Psoas muscle (tissue), 8 donors: ENCODE measurements around the gene WNK4. TPM values are rescaled to one million over a fixed set of nuclear protein-coding genes. Genes with fewer than 3 reads are reported as not detected.
"Not testable (repeated sequence)": the region's sequence is repeated elsewhere in the genome, so short reads cannot be mapped to it uniquely, and the experiment has no call there.

Experiments used
- ATAC-seq, 4 donors: fragments of 200-7000 bp; cut with Tn5 transposase; one replicate each; pipeline ENCODE4 v1.9.1; 2020; ENCODE audit warnings: moderate library complexity in 3 of 4, mild to moderate bottlenecking in 2 of 4
- DNase-seq, 2 donors: peaks; one replicate each; pipeline ENCODE4 v3.0.0-alpha.2; 2020
- H3K27ac ChIP-seq: fragments of 200-600 bp; one replicate; pipeline ENCODE4 v1.8.0; 2022
- H3K27me3 ChIP-seq, 3 donors: fragments of 200-600 bp in 1 of 3; one replicate each; pipeline versions ENCODE4 v1.6.1 to v1.8.0; 2013 to 2022; ENCODE audit warnings: low read length in 2 of 3, mild to moderate bottlenecking in 2 of 3, moderate library complexity in 1 of 3; ENCODE audit not compliant: insufficient read depth in 3 of 3
- H3K36me3 ChIP-seq, 2 donors: fragments of 200-600 bp in 1 of 2; one replicate each; pipeline versions ENCODE4 v1.6.1 to v1.8.0; 2013 to 2022; ENCODE audit warnings: low read depth in 1 of 2, mild to moderate bottlenecking in 1 of 2, moderate library complexity in 1 of 2; ENCODE audit not compliant: insufficient read depth in 1 of 2
- H3K4me1 ChIP-seq: fragments of 200-600 bp; one replicate; pipeline ENCODE4 v1.8.0; 2022
- H3K4me3 ChIP-seq: fragments of 200-600 bp; one replicate; pipeline ENCODE4 v1.8.0; 2022; ENCODE audit warnings: mild to moderate bottlenecking
- H3K9me3 ChIP-seq: fragments of 200-600 bp; one replicate; pipeline ENCODE4 v1.8.0; 2022
- CTCF ChIP-seq: fragments of 200-600 bp; IDR thresholded peaks from one replicate; pipeline ENCODE4 v1.8.0; 2022; ENCODE audit warnings: antibody characterized with exemption
- WGBS, 3 donors: extraction: QIAGEN DNeasy Blood & Tissue Kit; methylation state at CpG; one replicate each; pipeline versions ENCODE4 v1.1.6 to v1.1.7; 2013; 5-methylcytosine and 5-hydroxymethylcytosine counted together
- intact Hi-C, 2 donors: fragments of 100-400 bp; cut with DNase I; formaldehyde crosslinking; loops; one replicate each; pipeline versions ENCODE4 v1.11.0 to v1.14.2; 2022
- long read RNA-seq, 2 donors: library from polyadenylated mRNA; unstranded; transcript quantifications; one replicate each; pipeline ENCODE4 v2.0.0, GENCODE V29; 2021
- polyA plus RNA-seq, 3 donors: library from polyadenylated mRNA; stranded (reverse); fragments of 200-250 nt; gene quantifications; one replicate each; pipeline ENCODE4 v1.2.3, GENCODE V29; 2013
- total RNA-seq, 4 donors: library from RNA; stranded (reverse); fragmentation: NEBNext Ultra II Directional in 2 of 4; extraction: Animal tissue kit (Norgen Biotek cat#: 25700) in 2 of 4; gene quantifications; one replicate each; pipeline versions ENCODE4 v1.2.1 to v1.2.4, GENCODE V29; 2021 to 2023
- donor health status: healthy with polysubstance abuse.
- donor health status: DM: no; HTN: no; CAD: no; lungs with moderate emphysema.
- donor health status: Bipolar disorder and iron deficiency.
- donor health status: healthy.
- donor health status: DM: yes; HTN: yes; CAD: no.
- donor health status: DM: no; HTN: no; CAD: no.
- donor health status: DM: no; HTN: no; CAD: no.
- donor health status: DM: yes; HTN: yes; CAD: no.

The WNK4 gene
- total RNA-seq (under 1 TPM in 3 of 4 donors, not detected in 1; 0.08 to 0.30 (median 0.09) TPM), polyA plus RNA-seq (under 1 TPM in 1 of 3 donors, not detected in 2; 0.01 TPM)
- long read RNA-seq, donor 1: 0 reads
- long read RNA-seq, donor 2: 0 reads

- intact Hi-C loops: no loop called here
- Histone ChIP-seq H3K36me3 (peaks cover 6 to 46% of the 10 kb centered on the region in 2 donors), H3K27ac (no peak within 1 kb of the TSS), H3K9me3 (no peaks in the 10 kb centered on the region), H3K4me3 (peak within 1 kb of the TSS; percentile 50), H3K4me1 (no peaks in the 10 kb centered on the region), H3K27me3 (peaks cover 0 to 50% (median 17%) of the 10 kb centered on the region in 3 donors)
- no peak for TF ChIP-seq CTCF
- ATAC-seq (peak in 3 of 4 donors; percentile 28 to 39 (median 32)), DNase-seq (no peak)
- whole genome bisulfite sequencing, 3 donors: 3 to 7% (median 5%) methylated on average over 33 to 65 of the region's 65 CpGs
These were observed at the start of gene WNK4 for GRCh38 chr17:42779936-42780850. Gene WNK4 (plus strand): TSS chr17:42780610. CDS start chr17:42780699, 89 bp downstream.

- intact Hi-C loops: loop anchor here in 1 of 2 donors (5.0 kb wide), 1 partner anchor 48 kb away; no protein-coding TSS in a partner anchor
These were observed 39.7 kb upstream of the WNK4 start for GRCh38 chr17:42740699-42741098.

GRCh38 chr17:42742916-42743315 is 37.5 kb upstream of the WNK4 start:
- intact Hi-C loops: loop anchor here in 1 of 2 donors (5.0 kb wide), 1 partner anchor 51 kb away; no protein-coding TSS in a partner anchor
- H3K9me3 ChIP-seq, DNase-seq, H3K27me3 ChIP-seq, H3K4me3 ChIP-seq, H3K36me3 ChIP-seq, ATAC-seq, H3K27ac ChIP-seq: not testable (repeated sequence)
- H3K4me1 ChIP-seq: peaks cover 17% of the 10 kb centered on the region
- WGBS, 3 donors: 80 to 88% (median 81%) methylated on average over 11 of the region's 11 CpGs

More at GRCh38 chr17:42740699-42741098, 39.7 kb upstream of the WNK4 start:
- Histone ChIP-seq H3K9me3 (no peaks in the 10 kb centered on the region), H3K27ac (no peak overlapping the region), H3K4me1 (peaks cover 24% of the 10 kb centered on the region), H3K27me3 (no peaks in the 10 kb centered on the region), H3K36me3 (peaks cover 0 to 9% of the 10 kb centered on the region in 2 donors), H3K4me3 (no peak overlapping the region)
- 88 to 91% (median 90%) methylated on average over 1 of the region's 1 CpG for WGBS, 3 donors
- no peak for TF ChIP-seq CTCF
- ATAC-seq (no peak), DNase-seq (no peak)

- Histone ChIP-seq H3K27ac (peak overlapping the region; percentile 88), H3K4me1 (peaks cover 17% of the 10 kb centered on the region), H3K4me3 (peak overlapping the region; percentile 76), H3K27me3 (no peaks in the 10 kb centered on the region), H3K9me3 (no peaks in the 10 kb centered on the region), H3K36me3 (peaks cover 0 to 2% of the 10 kb centered on the region in 2 donors)
- no peak for TF ChIP-seq CTCF
- ATAC-seq (no peak), DNase-seq (no peak)
- WGBS, 3 donors: 48 to 61% (median 49%) methylated on average over 10 of the region's 10 CpGs
- intact Hi-C loops: loop anchor here in 1 of 2 donors (5.0 kb wide), 1 partner anchor 51 kb away; no protein-coding TSS in a partner anchor
These were observed 36.7 kb upstream of the WNK4 start for GRCh38 chr17:42743595-42744282.
